ENCODE results near the gene MCTP2. TPM values are rescaled to one million over a fixed set of nuclear protein-coding genes. Genes with fewer than 3 reads are reported as not detected.

Gene MCTP2
- total and polyA plus RNA-seq, 2 of the 13 experiments (the other 11 are each of a cell fraction or from before 2014, with no cell fraction given) = 5.1 to 8.6 TPM

GRCh38 chr15:94323076-94323475 is 91.7 kb downstream of the MCTP2 start:
- Histone ChIP-seq H3K27ac (ENCODE audit: extremely low read length, insufficient read depth, low read length) (no peak overlapping the region), H3K27me3 (ENCODE audit: control insufficient read depth in 1 of 2, insufficient read depth in 2 of 2, low read length in 2 of 2) (no peaks in the 10 kb centered on the region), H3K4me3 (replicated peaks in 1 of 3; ENCODE audit: insufficient read depth in 1 of 3, low read depth in 2 of 3, low read length in 3 of 3) (no peak overlapping the region), H3K79me2 (ENCODE audit: insufficient read depth, low read length) (no peaks in the 10 kb centered on the region), H3K9me3 (ENCODE audit: low read length) (no peaks in the 10 kb centered on the region), H3K36me3 (replicated peaks in 1 of 2; ENCODE audit: control insufficient read depth in 1 of 2, insufficient read depth in 2 of 2, low read length in 2 of 2) (no peaks in the 10 kb centered on the region), H2AFZ (ENCODE audit: low read length) (no peak overlapping the region), H3K9ac (ENCODE audit: insufficient read depth, low read depth, low read length) (no peak overlapping the region), H3K4me1 (ENCODE audit: insufficient read depth, low read length) (no peaks in the 10 kb centered on the region; the same call in 1 of the 2 replicates), H4K20me1 (ENCODE audit: insufficient read depth, low read length) (no peaks in the 10 kb centered on the region), H3K4me2 (ENCODE audit: low read depth, low read length) (no peak overlapping the region)
- in situ Hi-C loops (cut with HindIII; ENCODE audit: extremely low pct_ligation_motif_present, low pct_unique_long_range_greater_than_20kb) (loop anchor here (5.0 kb wide), 1 partner anchor 161 kb away; no protein-coding TSS in a partner anchor), intact Hi-C loops (cut with micrococcal nuclease; ENCODE audit: unreplicated experiment) (loop anchor here (2.0 kb wide), 1 partner anchor 92 kb away; the partner anchor contains the start of gene MCTP2)
- DNase-seq (ENCODE audit: low spot score) (no peak), ATAC-seq (peak; percentile 36; the same call in 1 of the 3 replicates), FAIRE-seq (no peak)
- TF ChIP-seq HOXA3 (CRISPR knock-in tag; IDR thresholded peaks at IDR 0.05) (no peak), ZNF878 (CRISPR knock-in tag; IDR thresholded peaks at IDR 0.05) (no peak), MBD4 (IDR thresholded peaks at IDR 0.05; ENCODE audit: borderline replicate concordance, low read length) (no peak), ZC3H13 (CRISPR knock-in tag; IDR thresholded peaks at IDR 0.05) (no peak), ZNF430 (CRISPR knock-in tag; IDR thresholded peaks at IDR 0.05) (no peak), SRF (IDR thresholded peaks at IDR 0.05; ENCODE audit: low read depth, low read length) (no peak), ZNF713 (CRISPR knock-in tag; IDR thresholded peaks at IDR 0.05) (no peak), CBX1 (IDR thresholded peaks at IDR 0.05; ENCODE audit: low read depth) (no peak), HDAC6 (IDR thresholded peaks at IDR 0.05; ENCODE audit: low read depth, low read length) (no peak), TBP (CRISPR knock-in tag; IDR thresholded peaks at IDR 0.05) (no peak), IKZF1 (IDR thresholded peaks at IDR 0.05) (no peak), CHD4 (IDR thresholded peaks at IDR 0.05; ENCODE audit: borderline replicate concordance, low read length) (no peak), DR1 (CRISPR knock-in tag; IDR thresholded peaks at IDR 0.05) (no peak), ZNF414 (CRISPR knock-in tag; IDR thresholded peaks at IDR 0.05) (no peak), EZH2 (conservative IDR thresholded peaks at IDR 0.05; ENCODE audit: low read depth, low read length) (no peak), ZNF75D (CRISPR knock-in tag; IDR thresholded peaks at IDR 0.05; ENCODE audit: borderline replicate concordance) (no peak), ZNF703 (CRISPR knock-in tag; IDR thresholded peaks at IDR 0.05; ENCODE audit: borderline replicate concordance) (no peak), SP1 (IDR thresholded peaks at IDR 0.05) (no peak), SP1 (CRISPR knock-in tag; IDR thresholded peaks at IDR 0.05) (no peak)
- TF ChIP-seq, protein P1, sequence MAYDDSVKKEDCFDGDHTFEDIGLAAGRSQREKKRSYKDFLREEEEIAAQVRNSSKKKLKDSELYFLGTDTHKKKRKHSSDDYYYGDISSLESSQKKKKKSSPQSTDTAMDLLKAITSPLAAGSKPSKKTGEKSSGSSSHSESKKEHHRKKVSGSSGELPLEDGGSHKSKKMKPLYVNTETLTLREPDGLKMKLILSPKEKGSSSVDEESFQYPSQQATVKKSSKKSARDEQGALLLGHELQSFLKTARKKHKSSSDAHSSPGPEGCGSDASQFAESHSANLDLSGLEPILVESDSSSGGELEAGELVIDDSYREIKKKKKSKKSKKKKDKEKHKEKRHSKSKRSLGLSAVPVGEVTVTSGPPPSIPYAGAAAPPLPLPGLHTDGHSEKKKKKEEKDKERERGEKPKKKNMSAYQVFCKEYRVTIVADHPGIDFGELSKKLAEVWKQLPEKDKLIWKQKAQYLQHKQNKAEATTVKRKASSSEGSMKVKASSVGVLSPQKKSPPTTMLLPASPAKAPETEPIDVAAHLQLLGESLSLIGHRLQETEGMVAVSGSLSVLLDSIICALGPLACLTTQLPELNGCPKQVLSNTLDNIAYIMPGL (CRISPR knock-in tag; IDR thresholded peaks at IDR 0.05; ENCODE audit: borderline replicate concordance in 1 of 2, low read depth in 1 of 2) = no peak
- ChIA-PET POLR2A (no interaction called here), CTCF (ENCODE audit: low intra/inter-chr PET ratio, low total read pairs) (interaction anchor here (2.9 kb wide), 1 partner anchor 158 kb away, joined by 61 read pairs; no protein-coding TSS in a partner anchor)
- BruUV-seq (replicated peaks) = no TSS peak

Measured in HepG2 (cell line).